HG03108 (cell line): ENCODE data around the gene CEP78.

Source experiments
- ATAC-seq: cut with Tn5 transposase; IDR thresholded peaks from one replicate; pipeline ENCODE4 v1.9.1; 2021; ENCODE audit warnings: moderate library complexity; ENCODE audit not compliant: unreplicated experiment

The CEP78 gene

GRCh38 chr9:78306222-78307076, 70.6 kb downstream of the CEP78 start:
- ATAC-seq: no peak

GRCh38 chr9:78307360-78307759, 71.5 kb downstream of the CEP78 start:
- no peak for ATAC-seq

GRCh38 chr9:78309066-78309465, 73.2 kb downstream of the CEP78 start:
- no peak for ATAC-seq

- ATAC-seq: no peak
Observed at GRCh38 chr9:78311075-78311474, 75.2 kb downstream of the CEP78 start.

DNA sequence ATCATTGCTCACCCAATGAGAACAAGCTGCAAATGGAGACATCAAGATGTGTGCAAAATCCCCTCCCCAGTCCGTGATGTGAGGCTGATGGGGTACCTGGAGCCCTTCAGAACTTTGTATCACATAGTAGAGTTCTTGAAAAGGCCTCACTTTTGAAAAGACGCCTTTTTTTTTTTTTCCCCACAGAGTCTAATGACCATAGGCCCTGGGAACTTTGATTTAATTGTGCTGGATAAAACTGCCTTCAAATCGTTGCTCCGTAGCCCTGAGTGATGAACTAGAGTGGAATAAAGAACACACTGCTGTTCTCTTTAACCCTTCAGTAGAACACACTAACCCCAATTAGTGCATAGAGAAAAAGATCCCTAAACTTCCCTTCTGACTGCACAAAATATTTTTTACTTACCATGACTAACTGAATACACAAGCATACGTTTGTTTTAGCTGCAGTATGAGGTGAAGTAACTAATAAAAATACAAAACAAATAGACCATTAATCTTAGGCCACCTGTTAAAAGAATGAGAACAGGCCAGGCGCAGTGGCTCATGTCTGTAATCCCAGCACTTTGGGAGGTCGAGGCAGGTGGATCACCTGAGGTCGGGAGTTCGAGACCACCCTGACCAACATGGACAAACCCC, 76.1 kb downstream of the CEP78 start:
- ATAC-seq: no peak

DNA sequence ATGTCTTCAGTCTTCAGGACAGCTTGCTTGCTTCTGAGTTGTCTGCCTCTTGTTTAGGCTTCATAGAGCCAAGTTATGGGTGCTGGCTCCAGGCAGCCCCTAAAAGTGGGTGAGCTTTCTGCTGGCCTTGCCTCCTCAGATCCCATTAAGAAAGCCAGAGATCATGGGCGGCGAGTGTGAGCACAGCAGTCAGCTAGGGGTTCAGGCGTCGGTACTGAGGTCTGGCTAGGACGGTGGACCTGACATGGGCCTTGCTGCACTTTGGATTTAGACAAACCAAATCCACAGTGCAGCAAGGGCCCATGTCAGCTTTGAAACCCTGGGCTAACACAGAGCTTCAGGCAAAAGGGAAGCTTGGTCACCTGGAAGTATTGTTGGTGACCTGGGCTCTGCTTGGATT, 78.7 kb downstream of the CEP78 start:
- ATAC-seq: no peak

- ATAC-seq: no peak
Observed at GRCh38 chr9:78314953-78315870, 79.3 kb downstream of the CEP78 start.

DNA sequence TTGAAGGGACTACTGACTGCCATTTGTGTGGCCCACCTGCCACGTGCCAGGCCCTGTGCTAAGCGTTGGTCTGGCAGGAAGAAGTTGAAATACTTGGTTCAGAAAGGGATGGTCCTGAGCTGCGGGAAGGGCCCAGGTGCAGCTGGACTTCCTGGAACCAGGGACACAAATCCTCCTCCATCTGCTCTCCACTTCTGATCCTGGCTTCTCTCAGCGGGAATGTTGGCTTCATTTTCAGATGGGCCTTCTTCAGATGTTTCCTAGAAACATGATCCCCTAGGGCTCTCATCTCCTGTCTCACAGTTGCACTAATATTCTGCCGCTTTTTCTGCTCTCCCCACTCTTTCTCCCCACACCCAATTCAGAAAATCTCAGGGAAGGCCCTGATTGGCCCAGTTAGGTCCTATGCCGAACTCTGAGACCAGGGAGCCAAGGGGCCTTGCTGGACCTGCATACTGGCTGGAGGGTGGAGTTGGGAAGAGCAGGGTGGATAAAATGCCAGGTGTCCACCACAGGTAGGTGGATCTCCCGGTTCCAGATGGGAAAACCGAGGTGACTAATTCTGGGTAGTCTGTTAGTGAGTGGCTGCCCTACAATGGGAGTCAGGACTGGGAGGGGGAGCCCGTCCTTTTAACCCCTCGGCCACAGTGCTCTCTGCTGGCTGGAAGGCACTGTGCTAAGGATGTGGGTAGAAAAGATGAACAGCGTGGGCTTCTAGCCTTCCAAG, 80.5 kb downstream of the CEP78 start:
- ATAC-seq: no peak

DNA sequence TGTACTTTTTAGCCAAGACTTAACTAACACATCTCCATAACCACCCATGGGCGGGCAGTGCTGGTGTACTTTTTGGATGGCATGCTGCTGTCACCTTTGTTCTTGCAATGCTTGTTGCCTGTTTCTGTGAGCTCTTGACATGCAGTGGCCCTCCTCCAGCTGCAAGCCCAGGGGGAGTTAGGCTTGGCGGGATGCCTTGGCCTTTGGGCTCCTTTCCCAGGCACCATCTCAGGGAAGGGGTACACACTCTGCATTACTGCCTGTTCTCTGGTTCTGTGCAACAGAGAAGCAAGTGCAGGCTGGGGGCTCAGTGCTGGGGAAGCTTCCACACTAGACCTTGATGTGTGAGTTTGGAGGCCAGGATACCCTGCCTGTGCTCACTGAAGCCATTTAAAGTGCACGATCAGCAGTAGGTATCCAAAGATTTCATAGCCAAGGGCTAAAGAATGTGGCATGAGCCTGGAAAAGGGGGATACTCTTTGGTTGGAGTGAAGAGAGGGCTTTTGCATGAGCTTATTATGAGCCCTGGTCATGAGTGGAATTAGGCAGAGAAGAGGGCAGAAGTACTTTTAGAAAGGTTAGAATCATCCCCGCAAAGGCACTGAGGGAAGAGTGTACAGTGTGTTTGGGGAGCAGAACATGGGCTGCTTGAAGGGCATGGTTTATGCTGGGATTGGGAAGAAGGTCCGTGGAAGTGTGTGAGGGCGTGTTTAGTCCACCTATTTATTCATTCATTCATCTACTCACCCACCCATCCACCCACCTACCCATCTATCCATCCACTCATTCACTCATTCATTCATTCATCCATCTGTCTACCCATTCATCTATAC, 83.5 kb downstream of the CEP78 start:
- ATAC-seq: no peak

DNA sequence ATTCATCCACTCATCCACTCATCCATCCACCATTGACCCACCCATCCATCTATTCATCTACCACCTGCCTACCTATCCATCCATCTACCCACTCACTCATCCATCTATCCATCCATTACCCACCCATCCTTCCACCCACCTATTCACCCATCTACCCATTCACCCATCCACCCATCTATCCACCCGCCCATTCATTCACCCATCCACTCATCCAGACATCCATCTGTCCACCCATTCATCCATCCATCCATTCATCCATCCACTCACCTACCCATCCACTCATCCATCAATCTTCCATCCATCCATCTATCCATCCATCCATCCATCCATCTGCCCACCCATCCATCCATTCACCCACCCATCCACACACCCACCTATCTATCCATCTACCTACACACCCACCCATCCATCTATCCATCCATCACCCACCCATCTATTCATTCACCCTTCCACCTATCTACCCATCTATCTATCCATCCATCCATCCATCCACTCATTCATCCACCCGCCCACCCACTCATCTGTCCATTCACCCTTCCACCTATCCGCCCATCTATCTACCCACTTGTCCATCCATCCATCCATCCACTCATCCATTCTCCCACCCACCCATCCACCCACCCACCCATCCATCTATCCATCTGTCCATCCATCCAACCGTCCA, 84.3 kb downstream of the CEP78 start:
- no peak for ATAC-seq

DNA sequence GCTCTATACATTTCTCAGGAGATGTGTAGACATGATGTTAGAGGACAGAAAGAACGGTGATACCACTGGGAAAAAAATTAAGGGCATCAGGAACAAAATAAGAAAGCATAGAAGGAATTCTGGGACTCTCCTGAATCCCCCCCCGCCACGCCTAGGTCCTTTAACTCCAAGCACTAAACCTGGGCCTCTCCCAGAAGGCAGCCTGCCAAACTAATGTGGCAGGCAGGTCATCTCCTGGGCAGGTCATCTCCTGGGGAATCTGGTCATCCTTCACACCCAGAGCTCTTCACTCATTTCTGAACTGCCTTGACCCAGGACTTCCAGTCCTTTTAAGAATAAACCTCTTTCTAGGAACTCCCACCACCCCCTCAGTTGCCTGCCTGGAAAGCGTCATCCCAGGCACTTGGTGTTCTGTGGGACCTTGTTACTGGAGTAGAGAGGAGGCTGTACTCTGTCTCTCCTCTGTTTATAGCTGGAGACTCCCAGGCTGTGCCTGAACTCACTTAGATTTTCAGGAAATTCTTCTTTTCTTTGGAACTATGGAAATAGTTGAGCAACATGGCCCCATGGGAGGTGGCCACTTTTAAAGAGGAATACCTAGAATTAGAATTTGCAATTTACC, 85.1 kb downstream of the CEP78 start:
- no peak for ATAC-seq

DNA sequence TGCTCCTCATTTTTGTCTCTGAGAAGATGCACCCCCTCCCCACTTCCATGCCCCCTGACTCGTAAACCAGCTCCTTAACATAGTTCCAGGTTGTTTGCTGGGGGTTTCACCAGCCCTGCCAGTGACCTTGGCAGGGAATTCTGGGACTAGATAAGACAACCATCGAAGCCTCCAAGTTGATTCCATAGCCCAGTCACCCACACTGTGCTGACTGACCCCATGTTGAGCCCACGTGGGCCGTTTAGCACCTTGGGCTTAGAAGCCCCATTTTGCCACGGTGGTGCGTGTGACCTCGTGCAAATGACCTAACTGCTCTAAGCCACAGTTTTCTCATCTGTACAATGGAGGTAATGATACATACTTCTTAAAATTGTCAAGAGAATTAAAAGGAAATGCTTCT, 85.6 kb downstream of the CEP78 start:
- no peak for ATAC-seq

DNA sequence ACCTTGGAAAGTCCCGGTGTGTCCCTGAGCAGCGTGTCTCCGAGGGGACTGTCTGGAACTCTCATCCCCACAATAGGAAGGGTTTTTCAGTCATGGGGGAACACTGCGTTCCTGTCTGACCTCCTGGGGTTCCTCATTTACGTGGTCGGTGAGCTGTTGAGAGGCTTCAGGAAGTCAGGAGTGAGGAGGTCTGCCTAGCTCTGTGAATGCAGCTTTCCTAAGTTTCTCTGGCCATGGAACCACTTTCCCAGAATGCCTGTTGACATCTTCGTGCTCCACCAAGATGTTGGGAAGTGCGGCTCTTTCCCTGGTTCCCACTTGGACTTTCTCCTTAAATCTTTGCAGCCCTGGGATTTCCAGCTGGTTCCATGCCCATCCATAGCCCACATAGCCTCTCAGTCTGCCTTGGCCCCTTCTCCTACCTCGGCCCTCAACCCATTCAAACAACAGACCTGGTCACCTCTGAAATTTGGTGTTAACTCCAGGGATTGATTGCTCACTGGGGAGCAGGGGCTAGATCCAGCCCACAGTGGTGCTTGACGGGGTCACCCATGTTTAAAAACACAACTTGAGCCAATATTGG, 88.3 kb downstream of the CEP78 start:
- no peak for ATAC-seq

GRCh38 chr9:78324682-78325081, 88.8 kb downstream of the CEP78 start:
- ATAC-seq: no peak

- no peak for ATAC-seq
Observed at GRCh38 chr9:78325343-78325742, 89.5 kb downstream of the CEP78 start.

- ATAC-seq: no peak
Observed at GRCh38 chr9:78325846-78326360, 90.0 kb downstream of the CEP78 start.

- no peak for ATAC-seq
Observed at GRCh38 chr9:78326564-78326963, 90.7 kb downstream of the CEP78 start.
